ENCODE data around the gene PLCL1. TPM values are rescaled to one million over a fixed set of nuclear protein-coding genes. Genes with fewer than 3 reads are reported as not detected.

The PLCL1 gene
- total and polyA plus RNA-seq, 10 of the 15 experiments (the other 5 are each of a cell fraction or from before 2014, with no cell fraction given) = 0.03 to 1.5 (median 0.22) TPM

GRCh38 chr2:197993363-197993762 lies 189.0 kb downstream of the PLCL1 start:
- Histone ChIP-seq H2AFZ (ENCODE audit: control insufficient read depth, low read depth, low read length) (peak overlapping the region; percentile 45), H3K4me1 (ENCODE audit: control insufficient read depth, insufficient read depth, low read length) (peaks cover 16% of the 10 kb centered on the region), H3K4me3 (no peak overlapping the region), H3K27ac (ENCODE audit: control insufficient read depth, insufficient read depth) (no peak overlapping the region), H3K36me3 (ENCODE audit: control insufficient read depth in 2 of 2, insufficient read depth in 2 of 2, low read length in 1 of 2) (no peaks in the 10 kb centered on the region), H3K9me3 (replicated peaks; ENCODE audit: control insufficient read depth, insufficient read depth, low read length) (peaks cover 5% of the 10 kb centered on the region; the same call in 2 of the 3 replicates), H3K27me3 (replicated peaks in 1 of 2; ENCODE audit: control insufficient read depth in 2 of 2, insufficient read depth in 2 of 2, low read length in 1 of 2) (no peaks in the 10 kb centered on the region), H3K4me2 (ENCODE audit: control insufficient read depth, insufficient read depth) (no peak overlapping the region), H3K79me2 (ENCODE audit: control insufficient read depth, insufficient read depth, low read length) (no peaks in the 10 kb centered on the region), H3K9ac (ENCODE audit: control insufficient read depth, insufficient read depth, low read length) (no peak overlapping the region), H4K20me1 (ENCODE audit: control insufficient read depth, insufficient read depth) (no peaks in the 10 kb centered on the region)
- intact Hi-C loops (cut with micrococcal nuclease; ENCODE audit: unreplicated experiment) = loop anchor here (5.0 kb wide), 1 partner anchor 134 kb away; no protein-coding TSS in a partner anchor
- 0 out of 2 replicates have a peak, but pooled peaks have one; percentile 40 for TF ChIP-seq HDGF (IDR thresholded peaks at IDR 0.05)
- TF ChIP-seq MEF2A (IDR thresholded peaks at IDR 0.05; ENCODE audit: insufficient read depth, low read depth, low read length) = no peak
- DNase-seq (ENCODE audit: low read depth, low spot score) (no peak), ATAC-seq (peak; percentile 36), FAIRE-seq (no peak)
- ChIA-PET SMC1A (ENCODE audit: uncharacterized antibody, unreplicated experiment) (interaction anchor here (0.6 to 14.3 kb wide), 15 partner anchors 10 to 184 kb away, joined by 3 to 168 read pairs (median 5); no protein-coding TSS in a partner anchor), CTCF (interaction anchor here (0.7 to 1.6 kb wide), 5 partner anchors 8 to 104 kb away, joined by 3 to 4 read pairs (median 4); no protein-coding TSS in a partner anchor), RAD21 (ENCODE audit: unreplicated experiment) (interaction anchor here (0.7 to 3.8 kb wide), 10 partner anchors 9 to 189 kb away, joined by 3 to 30 read pairs (median 5); partner anchors contain the start of gene PLCL1), POLR2A (interaction anchor here (1.5 to 2.5 kb wide), 3 partner anchors 9 to 14 kb away, joined by 3 to 12 read pairs (median 6); no protein-coding TSS in a partner anchor)
- no TSS peak for BruUV-seq (replicated peaks)
- in situ Hi-C loops (cut with MboI) = no loop called here

- BruUV-seq (replicated peaks) = no TSS peak
- no peaks in the 10 kb centered on the region for H3K27me3 ChIP-seq (replicated peaks in 1 of 2; ENCODE audit: control insufficient read depth in 2 of 2, insufficient read depth in 2 of 2, low read length in 1 of 2)
- no peak overlapping the region for H3K4me3 ChIP-seq
- ChIA-PET RAD21 (ENCODE audit: unreplicated experiment) (interaction anchor here (0.7 to 3.8 kb wide), 9 partner anchors 9 to 189 kb away, joined by 3 to 30 read pairs (median 5); partner anchors contain the start of gene PLCL1), SMC1A (ENCODE audit: uncharacterized antibody, unreplicated experiment) (interaction anchor here (0.9 to 14.3 kb wide), 12 partner anchors 10 to 184 kb away, joined by 3 to 168 read pairs (median 6); no protein-coding TSS in a partner anchor), CTCF (interaction anchor here (0.7 to 1.6 kb wide), 4 partner anchors 9 to 13 kb away, joined by 3 to 4 read pairs (median 4); no protein-coding TSS in a partner anchor), POLR2A (interaction anchor here (1.5 to 2.5 kb wide), 3 partner anchors 9 to 13 kb away, joined by 3 to 12 read pairs (median 6); no protein-coding TSS in a partner anchor)
- peaks cover 16% of the 10 kb centered on the region for H3K4me1 ChIP-seq (ENCODE audit: control insufficient read depth, insufficient read depth, low read length)
- ATAC-seq (no peak), DNase-seq (ENCODE audit: low read depth, low spot score) (no peak), FAIRE-seq (no peak)
- H3K79me2 ChIP-seq (ENCODE audit: control insufficient read depth, insufficient read depth, low read length) = no peaks in the 10 kb centered on the region
- H3K4me2 ChIP-seq (ENCODE audit: control insufficient read depth, insufficient read depth) = no peak overlapping the region
- no peaks in the 10 kb centered on the region for H4K20me1 ChIP-seq (ENCODE audit: control insufficient read depth, insufficient read depth)
- intact Hi-C loops (cut with micrococcal nuclease; ENCODE audit: unreplicated experiment) (loop anchor here (5.0 kb wide), 1 partner anchor 133 kb away; no protein-coding TSS in a partner anchor), in situ Hi-C loops (cut with MboI) (no loop called here)
- H3K36me3 ChIP-seq (ENCODE audit: control insufficient read depth in 2 of 2, insufficient read depth in 2 of 2, low read length in 1 of 2) = no peaks in the 10 kb centered on the region
- TF ChIP-seq EED (IDR thresholded peaks at IDR 0.05; ENCODE audit: low read depth) (no peak), RUNX3 (IDR thresholded peaks at IDR 0.05; ENCODE audit: low read length) (0 out of 2 replicates have a peak, but pooled peaks have one; percentile 8), MLLT1 (IDR thresholded peaks at IDR 0.05) (no peak)
- H2AFZ ChIP-seq (ENCODE audit: control insufficient read depth, low read depth, low read length) = peak overlapping the region; percentile 45
- H3K9ac ChIP-seq (ENCODE audit: control insufficient read depth, insufficient read depth, low read length) = no peak overlapping the region
- H3K9me3 ChIP-seq (replicated peaks; ENCODE audit: control insufficient read depth, insufficient read depth, low read length) = peaks cover 5% of the 10 kb centered on the region; the same call in 2 of the 3 replicates
- WGBS (ENCODE audit: insufficient coverage, insufficient replicate concordance, low lambda C conversion rate, missing lambda C conversion rate) = 47% methylated on average over 2 of the region's 2 CpGs
- H3K27ac ChIP-seq (ENCODE audit: control insufficient read depth, insufficient read depth) = no peak overlapping the region
These were observed 189.4 kb downstream of the PLCL1 start for GRCh38 chr2:197993830-197994229.
